Measurements from ENCODE around the gene SETD3. TPM values are rescaled to one million over a fixed set of nuclear protein-coding genes. Genes with fewer than 3 reads are reported as not detected.

The SETD3 gene
- total and polyA plus RNA-seq, 8 donors: 14.0 to 32.7 (median 28.1) TPM

DNA sequence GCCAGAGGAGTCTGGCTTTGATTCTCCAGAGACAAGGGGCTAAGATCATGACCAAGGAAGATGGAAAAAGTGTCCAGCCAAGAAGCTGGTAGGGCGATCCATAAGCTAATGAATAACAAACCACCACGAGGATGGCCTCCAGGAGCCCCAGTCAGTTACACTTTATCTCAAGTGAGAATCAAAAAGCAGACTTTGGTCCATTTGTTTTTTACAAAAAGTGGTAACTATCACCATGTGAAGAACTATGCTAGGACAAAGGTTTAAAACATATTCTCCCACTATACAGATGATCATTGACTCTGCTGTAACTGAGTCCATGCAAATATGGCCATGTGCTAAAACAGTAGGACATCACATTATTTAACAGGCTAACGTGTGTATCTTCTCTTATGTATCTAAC, 13.9 kb downstream of the SETD3 start:
- TF ChIP-seq, protein P1, sequence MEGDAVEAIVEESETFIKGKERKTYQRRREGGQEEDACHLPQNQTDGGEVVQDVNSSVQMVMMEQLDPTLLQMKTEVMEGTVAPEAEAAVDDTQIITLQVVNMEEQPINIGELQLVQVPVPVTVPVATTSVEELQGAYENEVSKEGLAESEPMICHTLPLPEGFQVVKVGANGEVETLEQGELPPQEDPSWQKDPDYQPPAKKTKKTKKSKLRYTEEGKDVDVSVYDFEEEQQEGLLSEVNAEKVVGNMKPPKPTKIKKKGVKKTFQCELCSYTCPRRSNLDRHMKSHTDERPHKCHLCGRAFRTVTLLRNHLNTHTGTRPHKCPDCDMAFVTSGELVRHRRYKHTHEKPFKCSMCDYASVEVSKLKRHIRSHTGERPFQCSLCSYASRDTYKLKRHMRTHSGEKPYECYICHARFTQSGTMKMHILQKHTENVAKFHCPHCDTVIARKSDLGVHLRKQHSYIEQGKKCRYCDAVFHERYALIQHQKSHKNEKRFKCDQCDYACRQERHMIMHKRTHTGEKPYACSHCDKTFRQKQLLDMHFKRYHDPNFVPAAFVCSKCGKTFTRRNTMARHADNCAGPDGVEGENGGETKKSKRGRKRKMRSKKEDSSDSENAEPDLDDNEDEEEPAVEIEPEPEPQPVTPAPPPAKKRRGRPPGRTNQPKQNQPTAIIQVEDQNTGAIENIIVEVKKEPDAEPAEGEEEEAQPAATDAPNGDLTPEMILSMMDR (IDR thresholded peaks at IDR 0.05): no peak
- intact Hi-C loops (cut with DNase I): no loop called here
- Histone ChIP-seq H3K9me3 (no peaks in the 10 kb centered on the region), H3K27me3 (no peaks in the 10 kb centered on the region), H3K36me3 (peaks cover 0 to 19% (median 5%) of the 10 kb centered on the region in 3 donors), H3K27ac (no peak overlapping the region), H3K4me3 (no peak overlapping the region), H3K4me1 (no peaks in the 10 kb centered on the region)
- 69 to 73% methylated on average over 3 of the region's 3 CpGs for WGBS, 2 donors
- no peak for FAIRE-seq
- ATAC-seq: no peak
- DNase-seq: no peak

- H3K9me3 ChIP-seq: no peaks in the 10 kb centered on the region
- no peaks in the 10 kb centered on the region for H3K27me3 ChIP-seq
- peaks cover 0 to 19% (median 5%) of the 10 kb centered on the region in 3 donors for H3K36me3 ChIP-seq
- DNase-seq: no peak
- no peak for FAIRE-seq
- no peak overlapping the region for H3K4me3 ChIP-seq
- intact Hi-C loops (cut with DNase I): no loop called here
- 86 to 92% methylated on average over 9 of the region's 9 CpGs for WGBS, 2 donors
- no peaks in the 10 kb centered on the region for H3K4me1 ChIP-seq
- TF ChIP-seq, protein P1 (IDR thresholded peaks at IDR 0.05): no peak
- no peak overlapping the region for H3K27ac ChIP-seq
- ATAC-seq: no peak
These were observed 15.4 kb downstream of the SETD3 start for GRCh38 chr14:99465288-99465687.

GRCh38 chr14:99463974-99464373, 16.7 kb downstream of the SETD3 start:
- 84 to 86% methylated on average over 4 of the region's 4 CpGs for WGBS, 2 donors
- FAIRE-seq: no peak
- no peak overlapping the region for H3K4me3 ChIP-seq
- no peaks in the 10 kb centered on the region for H3K4me1 ChIP-seq
- no peaks in the 10 kb centered on the region for H3K9me3 ChIP-seq
- peaks cover 0 to 19% (median 5%) of the 10 kb centered on the region in 3 donors for H3K36me3 ChIP-seq
- DNase-seq: no peak
- no peaks in the 10 kb centered on the region for H3K27me3 ChIP-seq
- H3K27ac ChIP-seq: no peak overlapping the region
- no peak for ATAC-seq
- TF ChIP-seq, protein P1 (IDR thresholded peaks at IDR 0.05): no peak
- intact Hi-C loops (cut with DNase I): no loop called here

GRCh38 chr14:99462210-99462609, 18.4 kb downstream of the SETD3 start:
- H3K4me3 ChIP-seq: no peak overlapping the region
- no peak overlapping the region for H3K27ac ChIP-seq
- DNase-seq (no peak), FAIRE-seq (no peak), ATAC-seq (no peak)
- H3K9me3 ChIP-seq: no peaks in the 10 kb centered on the region
- no peaks in the 10 kb centered on the region for H3K27me3 ChIP-seq
- no peaks in the 10 kb centered on the region for H3K4me1 ChIP-seq
- WGBS, 2 donors: 65 to 80% methylated on average over 6 of the region's 6 CpGs
- H3K36me3 ChIP-seq: peaks cover 0 to 29% (median 5%) of the 10 kb centered on the region in 3 donors
- intact Hi-C loops (cut with DNase I): no loop called here
- TF ChIP-seq, protein P1 (IDR thresholded peaks at IDR 0.05): no peak

DNA sequence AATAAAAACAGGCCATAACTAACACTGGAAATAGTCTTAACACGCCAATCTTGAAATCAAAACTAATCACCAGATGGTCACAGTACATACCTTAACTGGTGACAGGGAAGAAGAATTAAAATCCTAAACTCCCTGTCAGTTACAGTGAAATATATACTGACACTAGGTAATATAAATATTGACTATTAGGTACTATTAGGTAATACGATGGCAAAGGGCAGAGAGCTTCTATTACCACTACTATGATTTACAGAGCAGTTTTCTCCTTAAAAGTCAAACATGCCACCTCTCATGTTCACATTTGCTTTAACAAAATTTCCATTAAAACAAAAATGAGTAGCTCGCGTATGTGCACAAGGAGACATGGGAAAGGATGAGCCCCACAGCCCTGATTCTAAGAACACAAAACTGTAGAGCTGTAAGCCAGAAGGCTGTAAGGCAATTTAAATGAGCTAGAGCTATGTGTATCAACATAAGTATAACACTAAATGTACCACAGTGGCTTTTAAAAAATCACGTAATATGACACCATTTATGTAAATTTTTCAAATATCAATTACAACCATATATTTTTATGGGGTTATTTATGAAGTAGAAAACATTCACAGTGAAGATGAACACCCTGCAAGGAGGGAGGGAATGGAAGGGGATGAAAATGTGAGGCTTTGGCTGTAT, 19.1 kb downstream of the SETD3 start:
- TF ChIP-seq, protein P1 (IDR thresholded peaks at IDR 0.05): no peak
- Histone ChIP-seq H3K27me3 (no peaks in the 10 kb centered on the region), H3K4me3 (no peak overlapping the region), H3K36me3 (peaks cover 0 to 35% (median 5%) of the 10 kb centered on the region in 3 donors), H3K4me1 (no peaks in the 10 kb centered on the region), H3K9me3 (no peaks in the 10 kb centered on the region), H3K27ac (no peak overlapping the region)
- intact Hi-C loops (cut with DNase I): no loop called here
- 83 to 94% methylated on average over 5 of the region's 5 CpGs for WGBS, 2 donors
- DNase-seq: no peak
- ATAC-seq: no peak
- FAIRE-seq: no peak
